ENCODE data around the gene AGPAT1.
"Not testable (repeated sequence)": the region's sequence is repeated elsewhere in the genome, so short reads cannot be mapped to it uniquely, and the experiment has no call there.

Gene AGPAT1

GRCh38 chr6:32187009-32187709 is 11.3 kb upstream of the AGPAT1 start:
- DNase-seq (ENCODE audit: low read depth in 4 of 4, low spot score in 1 of 4) = no peak

DNA sequence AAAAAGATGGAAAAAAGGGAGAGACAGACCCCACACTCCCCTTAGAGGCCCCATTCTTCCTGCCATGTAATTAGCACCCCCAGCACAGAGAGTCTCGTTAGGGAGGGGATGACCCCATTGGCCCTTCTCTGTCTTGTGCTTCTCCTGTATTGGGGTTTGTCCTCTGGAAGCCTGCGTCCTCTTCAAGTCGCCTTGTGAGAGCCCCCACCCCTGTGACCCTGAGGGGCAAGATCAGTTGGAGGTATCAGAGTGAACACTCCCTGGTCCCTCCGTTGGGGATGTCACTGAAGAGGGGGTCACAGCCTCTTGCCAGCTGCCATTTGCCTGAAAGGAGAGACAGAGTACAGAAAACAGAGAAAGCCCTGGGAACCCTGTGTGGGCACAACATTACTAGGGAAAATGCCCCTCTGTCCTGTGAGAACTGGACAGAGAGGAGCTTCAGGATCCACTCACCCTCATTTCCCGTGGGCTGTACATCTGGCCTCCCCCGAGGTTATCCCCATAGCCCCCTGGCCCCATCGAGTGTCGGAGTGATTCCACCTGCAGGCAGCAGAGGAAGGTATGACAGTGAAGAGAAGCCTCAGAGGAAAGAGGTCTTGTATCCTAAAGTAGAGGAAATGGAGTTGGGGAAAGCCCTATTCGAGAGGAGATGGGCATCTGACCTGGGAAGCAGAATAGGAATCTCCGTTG is 10.4 kb upstream of the AGPAT1 start:
- not testable (repeated sequence) for DNase-seq (ENCODE audit: low read depth in 4 of 4, low spot score in 1 of 4)

- peak in 2 of 4 experiments; percentile 32 to 59 for DNase-seq (ENCODE audit: low read depth in 4 of 4, low spot score in 1 of 4)
Observed at GRCh38 chr6:32185681-32186131, 9.8 kb upstream of the AGPAT1 start.

DNA sequence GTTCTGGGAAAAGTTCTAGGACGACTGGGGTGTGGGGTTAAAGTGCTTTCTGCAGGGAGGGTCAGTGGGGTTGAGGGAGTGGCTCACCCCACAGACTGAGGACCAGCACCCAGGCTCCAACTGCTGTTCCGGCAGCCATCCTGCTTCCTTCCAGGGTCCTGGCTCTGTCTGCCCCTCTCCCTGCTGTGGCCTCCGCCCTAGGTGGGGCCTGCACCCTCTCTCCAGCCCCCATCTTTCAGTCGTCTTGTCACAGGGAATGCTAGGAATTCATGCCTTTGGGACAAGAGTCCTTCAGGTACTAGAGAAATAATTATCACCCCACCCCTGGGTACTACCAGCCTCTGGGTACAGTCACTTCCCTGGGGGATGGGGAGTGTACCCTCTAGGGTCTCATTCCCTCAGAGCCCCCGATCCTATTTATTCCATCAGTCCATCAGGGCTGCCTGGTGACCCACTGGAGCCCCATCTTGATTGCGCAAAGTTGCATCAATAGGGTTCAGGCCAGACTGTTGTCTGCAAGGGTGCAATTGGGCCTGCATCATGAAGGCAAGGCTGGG is 8.3 kb upstream of the AGPAT1 start, which contains the start of gene AGER:
TSS of gene AGER (minus strand) at position 170 of the 557 bp plus-strand sequence. CDS start at position 139, 31 bp downstream.
- no peak for DNase-seq (ENCODE audit: low read depth in 4 of 4, low spot score in 1 of 4)

DNA sequence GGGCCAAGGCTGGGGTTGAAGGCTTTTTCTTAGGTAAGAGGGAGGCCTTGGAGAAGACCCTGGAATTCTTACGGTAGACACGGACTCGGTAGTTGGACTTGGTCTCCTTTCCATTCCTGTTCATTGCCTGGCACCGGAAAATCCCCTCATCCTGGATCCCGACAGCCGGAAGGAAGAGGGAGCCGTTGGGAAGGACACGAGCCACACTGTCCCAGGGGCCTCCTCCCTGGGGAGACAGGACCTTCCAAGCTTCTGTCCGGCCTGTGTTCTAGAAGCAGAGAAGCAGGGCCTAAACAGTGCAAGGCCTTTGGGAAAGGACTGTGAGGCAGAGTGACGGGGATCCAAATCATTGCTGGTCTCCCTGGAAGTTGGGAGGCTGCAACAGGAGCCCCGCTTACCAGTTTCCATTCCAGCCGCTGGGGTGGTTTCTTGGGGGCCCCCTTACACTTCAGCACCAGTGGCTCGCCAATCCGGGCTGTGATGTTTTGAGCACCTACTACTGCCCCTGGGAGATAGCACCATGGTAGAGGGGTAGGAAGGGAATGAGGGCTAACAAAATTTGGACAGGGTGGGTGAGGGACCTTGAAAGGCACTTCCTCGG is 7.7 kb upstream of the AGPAT1 start:
- no peak for DNase-seq (ENCODE audit: low read depth in 4 of 4, low spot score in 1 of 4)

- DNase-seq (ENCODE audit: low read depth in 4 of 4, low spot score in 1 of 4) = no peak
Observed at GRCh38 chr6:32183030-32183429, 7.1 kb upstream of the AGPAT1 start.

- no peak for DNase-seq (ENCODE audit: low read depth in 4 of 4, low spot score in 1 of 4)
Observed at GRCh38 chr6:32182555-32182981, 6.7 kb upstream of the AGPAT1 start.

DNA sequence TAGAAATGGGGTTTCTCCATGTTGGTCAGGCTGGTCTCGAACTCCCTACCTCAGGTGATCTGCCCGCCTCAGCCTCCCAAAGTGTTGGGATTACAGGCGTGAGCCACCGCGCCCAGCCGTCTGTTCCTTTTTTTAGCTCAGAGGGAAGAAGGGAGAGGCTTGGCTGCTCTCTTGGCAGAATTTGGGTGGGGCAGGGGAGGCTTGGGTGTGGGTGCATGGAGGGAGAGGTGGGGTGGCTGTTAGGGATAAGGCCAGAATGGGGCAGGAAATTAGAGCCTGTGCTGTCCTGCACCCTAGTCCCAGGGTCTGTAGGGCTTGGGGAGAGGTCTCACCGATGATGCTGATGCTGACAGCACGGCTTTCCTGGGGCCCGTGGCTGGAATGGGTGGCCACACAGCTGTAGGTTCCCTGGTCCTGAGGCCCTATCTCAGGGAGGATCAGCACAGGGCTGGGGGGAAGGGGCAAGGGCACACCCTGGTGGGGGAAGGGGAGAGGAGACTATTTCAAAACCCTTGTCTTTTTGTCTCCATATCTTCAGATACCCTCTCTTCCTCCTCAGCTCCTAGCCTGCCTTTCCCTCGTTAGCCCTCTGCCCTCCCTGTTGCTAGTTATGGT is 6.1 kb upstream of the AGPAT1 start:
- DNase-seq (ENCODE audit: low read depth in 4 of 4, low spot score in 1 of 4) = no peak

GRCh38 chr6:32181148-32181702 is 5.3 kb upstream of the AGPAT1 start:
- no peak for DNase-seq (ENCODE audit: low read depth in 4 of 4, low spot score in 1 of 4)

DNA sequence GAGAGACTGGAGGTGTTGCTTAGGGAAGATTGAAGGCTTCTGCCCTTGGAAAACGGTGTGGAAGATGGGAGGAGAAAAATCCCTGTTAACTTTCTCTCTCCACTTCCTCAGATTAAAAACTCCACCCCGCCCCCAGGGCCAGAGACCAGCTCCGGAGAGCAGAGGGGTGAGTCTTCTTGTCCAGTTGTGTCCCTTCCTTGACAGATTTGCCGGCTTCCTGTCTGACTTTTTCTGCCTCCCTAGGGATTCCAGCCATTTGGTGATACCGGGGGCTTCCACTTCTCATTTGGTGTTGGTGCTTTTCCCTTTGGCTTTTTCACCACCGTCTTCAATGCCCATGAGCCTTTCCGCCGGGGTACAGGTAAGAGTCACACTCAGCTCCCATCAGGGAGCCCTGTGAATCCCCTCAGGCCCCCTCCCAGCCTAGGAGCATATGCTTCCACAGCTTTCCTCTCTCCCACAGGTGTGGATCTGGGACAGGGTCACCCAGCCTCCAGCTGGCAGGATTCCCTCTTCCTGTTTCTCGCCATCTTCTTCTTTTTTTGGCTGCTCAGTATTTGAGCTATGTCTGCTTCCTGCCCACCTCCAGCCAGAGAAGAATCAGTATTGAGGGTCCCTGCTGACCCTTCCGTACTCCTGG is 4.0 kb upstream of the AGPAT1 start:
- no peak for DNase-seq (ENCODE audit: low read depth in 4 of 4, low spot score in 1 of 4)

GRCh38 chr6:32178547-32179440 is 2.9 kb upstream of the AGPAT1 start:
- no peak for DNase-seq (ENCODE audit: low read depth in 4 of 4, low spot score in 1 of 4)

GRCh38 chr6:32177788-32178546 is 2.1 kb upstream of the AGPAT1 start, which contains the start of gene RNF5:
RNF5 (plus strand) TSS chr6:32178405; CDS start chr6:32178512, 107 bp downstream.
- peak; percentile 75 to 85 (median 84) for DNase-seq (ENCODE audit: low read depth in 4 of 4, low spot score in 1 of 4)

DNA sequence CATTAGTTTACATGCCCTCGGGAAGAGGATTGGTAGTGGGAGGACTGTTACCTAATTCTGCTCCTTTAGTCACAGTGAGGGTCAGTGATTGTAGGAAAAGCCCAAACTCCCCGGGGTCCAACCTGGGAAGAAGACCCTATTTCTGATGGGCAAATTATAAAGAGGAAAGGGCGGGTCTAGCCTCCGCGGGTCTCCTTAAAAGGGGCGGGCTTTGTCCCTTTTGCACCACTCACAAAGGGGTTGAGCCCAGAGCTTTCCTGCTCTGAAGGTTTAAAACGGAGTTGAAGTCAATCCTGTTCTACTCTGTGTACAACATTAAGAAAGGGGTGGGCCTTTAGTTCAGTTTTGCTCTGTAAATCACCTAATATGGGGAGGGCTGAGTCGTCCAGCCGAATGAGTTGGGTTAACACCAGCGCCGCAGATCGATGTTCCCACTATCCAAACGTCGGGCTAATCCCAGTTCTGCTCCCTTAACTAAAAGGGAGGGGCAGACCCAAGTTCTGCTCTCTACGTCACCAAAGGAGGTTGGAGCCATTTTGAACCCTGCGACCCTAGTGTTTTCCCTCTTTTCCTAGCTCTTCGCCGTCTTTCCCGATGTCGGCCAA is 1.4 kb upstream of the AGPAT1 start:
- DNase-seq (ENCODE audit: low read depth in 4 of 4, low spot score in 1 of 4) = no peak

DNA sequence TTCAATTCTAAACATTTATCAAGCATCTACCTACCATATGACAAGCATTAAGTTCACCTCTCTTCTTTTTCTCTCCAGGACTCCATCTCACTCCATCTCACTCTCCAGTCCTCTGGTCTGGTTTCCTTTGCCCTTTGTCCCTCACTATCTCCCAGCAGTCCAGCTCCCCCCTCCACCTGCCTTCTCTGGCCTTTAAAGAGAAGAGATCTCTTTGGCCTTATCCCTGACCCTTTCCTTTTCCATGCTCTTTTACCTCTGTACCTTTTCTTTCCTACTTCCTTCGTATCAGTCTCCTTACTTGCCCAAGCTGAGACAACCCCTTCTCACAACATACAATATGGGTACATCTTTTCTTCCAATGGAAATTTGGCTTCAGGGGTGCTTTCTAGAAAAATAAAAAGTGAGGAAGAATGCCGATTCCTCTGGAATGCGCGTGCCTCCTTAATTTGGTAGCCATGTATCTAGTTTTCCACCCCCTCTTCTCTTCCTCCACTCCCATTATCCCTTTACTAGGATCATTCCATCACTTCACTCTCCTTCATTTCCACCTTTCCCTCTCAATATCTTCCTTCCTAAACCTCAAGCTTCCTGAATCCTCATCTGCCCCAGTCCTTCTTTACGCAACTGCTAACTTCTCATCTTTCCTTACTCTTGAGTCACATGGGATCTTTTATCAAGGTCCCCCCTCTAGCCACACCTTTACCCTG is 745 bp upstream of the AGPAT1 start:
- DNase-seq (ENCODE audit: low read depth in 4 of 4, low spot score in 1 of 4) = no peak

DNA sequence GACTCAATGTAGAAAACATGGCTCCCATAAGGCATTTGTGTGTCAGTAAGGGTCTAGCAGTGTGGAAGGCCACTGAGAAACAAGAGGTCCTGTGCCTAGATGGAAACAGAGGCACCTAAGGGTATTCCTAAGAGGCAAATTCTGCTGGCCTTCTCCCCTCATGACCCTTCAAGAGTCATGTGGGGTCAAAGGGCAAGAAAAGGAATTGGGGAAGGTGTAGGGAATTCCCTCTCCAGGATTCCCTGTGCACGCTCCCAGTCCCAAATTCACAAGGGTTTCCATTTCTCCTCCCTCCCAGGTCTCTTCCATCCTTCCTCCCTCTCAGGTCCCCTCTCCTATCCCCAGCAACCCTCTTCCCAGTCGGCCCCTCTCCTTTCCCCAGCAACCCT is 568 bp downstream of the AGPAT1 start:
- no peak for DNase-seq (ENCODE audit: low read depth in 4 of 4, low spot score in 1 of 4)

- DNase-seq (ENCODE audit: low read depth in 4 of 4, low spot score in 1 of 4) = no peak
Observed at GRCh38 chr6:32174416-32174815, 1.5 kb downstream of the AGPAT1 start.

DNA sequence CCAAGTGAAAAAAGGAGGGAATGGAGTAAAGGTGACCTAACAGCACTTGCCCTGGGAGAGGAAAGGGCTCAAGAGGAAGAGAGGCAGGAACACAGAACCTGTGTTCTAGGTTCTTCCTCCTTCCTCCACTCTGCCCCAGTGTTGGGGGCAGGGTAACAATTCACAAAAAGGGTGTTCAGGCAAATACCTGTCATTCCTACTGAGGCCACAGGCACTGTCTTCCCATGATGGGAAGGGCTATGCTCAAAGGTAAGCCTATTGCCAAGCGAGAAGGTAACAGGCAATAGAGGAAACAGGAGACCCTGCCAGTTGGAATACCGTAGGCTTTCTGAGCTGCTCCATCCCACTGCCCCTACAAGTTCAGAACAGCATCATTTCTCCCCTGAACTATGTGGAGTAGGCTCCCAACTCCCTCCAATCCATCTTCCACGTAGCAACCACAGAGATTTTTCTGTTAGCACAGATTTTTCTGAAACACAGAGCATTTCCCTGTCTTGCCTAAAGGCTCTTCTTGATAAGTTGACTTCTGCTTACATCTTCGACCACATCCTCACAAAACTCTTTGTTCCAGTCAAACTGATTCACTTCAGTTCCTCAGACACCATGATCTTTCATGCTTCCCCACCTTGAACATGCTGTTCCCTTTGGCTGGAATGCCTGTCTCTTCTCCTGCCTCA is 2.7 kb downstream of the AGPAT1 start:
- DNase-seq (ENCODE audit: low read depth in 4 of 4, low spot score in 1 of 4) = no peak

Data from stimulated activated CD4-positive, alpha-beta T cell treated with anti-CD3 and anti-CD28 coated beads, Interleukin-1b, Interleukin-23, amount 100 ng/mL, for 24 hours (primary cell).